HEK293 (cell line): ENCODE data around the gene OSCP1.

Experiments
- CTCF ChIP-seq: fragments of 450-650 bp; formaldehyde crosslinking; IDR thresholded peaks from 2 replicates; pipeline ENCODE4 v1.5.1; 2016; ENCODE audit warnings: missing biosample characterization, missing genetic modification characterization
- OSR2 ChIP-seq: fragments of 450-650 bp; formaldehyde crosslinking; IDR thresholded peaks from 2 replicates; pipeline ENCODE4 v1.5.1; 2016; ENCODE audit warnings: missing biosample characterization, missing genetic modification characterization
- PBX3 ChIP-seq: sonication (generic); formaldehyde crosslinking; IDR thresholded peaks from 2 replicates; pipeline ENCODE4 v1.8.1; 2022; ENCODE audit warnings: mild to moderate bottlenecking, moderate library complexity, missing genetic modification reagents
- ZFP3 ChIP-seq: fragments of 450-650 bp; formaldehyde crosslinking; IDR thresholded peaks from 2 replicates; pipeline ENCODE4 v1.5.1; 2016; ENCODE audit warnings: low read depth, missing biosample characterization, missing genetic modification characterization
- ZNF121 ChIP-seq: fragments of 450-650 bp; formaldehyde crosslinking; IDR thresholded peaks from 2 replicates; pipeline ENCODE4 v1.5.1; 2016; ENCODE audit warnings: missing biosample characterization, missing genetic modification characterization
- ZNF138 ChIP-seq: fragments of 450-650 bp; formaldehyde crosslinking; IDR thresholded peaks from 2 replicates; pipeline ENCODE4 v1.5.1; 2016; ENCODE audit warnings: missing biosample characterization, missing genetic modification characterization, borderline replicate concordance
- ZNF184 ChIP-seq: fragments of 450-650 bp; IDR thresholded peaks from 2 replicates; pipeline ENCODE4 v1.5.1; 2018; ENCODE audit warnings: missing biosample characterization, mild to moderate bottlenecking, missing genetic modification characterization
- ZNF24 ChIP-seq: fragments of 450-650 bp; formaldehyde crosslinking; IDR thresholded peaks from 2 replicates; pipeline ENCODE4 v1.5.1; 2016; ENCODE audit warnings: missing biosample characterization, missing genetic modification characterization
- ZNF274 ChIP-seq, 2 experiments: fragments of 200-500 bp in 1 of 2; fragments of 450-650 bp in 1 of 2; sonication (Bioruptor generic) in 1 of 2; formaldehyde crosslinking in 1 of 2; IDR thresholded peaks; 2 replicates each; pipeline versions ENCODE4 v1.5.1 to v1.6.1; 2014 to 2016; ENCODE audit warnings: borderline replicate concordance in 1 of 2, inconsistent platforms in 1 of 2, low read length in 1 of 2, missing biosample characterization in 1 of 2, missing genetic modification characterization in 1 of 2
- ZNF394 ChIP-seq: fragments of 450-650 bp; formaldehyde crosslinking; IDR thresholded peaks from 2 replicates; pipeline ENCODE4 v1.5.1; 2016; ENCODE audit warnings: missing biosample characterization, missing genetic modification characterization, mild to moderate bottlenecking, moderate library complexity, borderline replicate concordance
- ZNF629 ChIP-seq: fragments of 450-650 bp; formaldehyde crosslinking; IDR thresholded peaks from 2 replicates; pipeline ENCODE4 v1.5.1; 2017; ENCODE audit warnings: missing biosample characterization, missing genetic modification characterization
- ZXDB ChIP-seq: fragments of 450-650 bp; formaldehyde crosslinking; IDR thresholded peaks from 2 replicates; pipeline ENCODE4 v1.5.1; 2016; ENCODE audit warnings: missing biosample characterization, missing genetic modification characterization

- TF ChIP-seq ZFP3 (tag by site-specific recombination) (no peak), CTCF (no peak), PBX3 (CRISPR knock-in tag) (no peak), ZXDB (tag by site-specific recombination) (no peak), ZNF138 (tag by site-specific recombination) (no peak), OSR2 (no peak), ZNF274 (IDR thresholded peaks at IDR 0.05; ENCODE audit: low read length) (no peak), ZNF274 (tag by site-specific recombination; IDR thresholded peaks at IDR 0.05; ENCODE audit: borderline replicate concordance) (no peak), ZNF121 (no peak), ZNF394 (tag by site-specific recombination) (no peak), ZNF24 (no peak), ZNF629 (tag by site-specific recombination) (no peak), ZNF184 (tag by site-specific recombination) (no peak)
Observed at GRCh38 chr1:36476945-36477344, 26.7 kb upstream of the OSCP1 start.
